Kidney glomerular epithelial cell (primary cell): ENCODE data around the gene CDH5.
A peak's percentile ranks its signal among the peaks of the same experiment; 100 is the strongest.

Experiments used
- DNase-seq: peaks from one replicate; lab custom pipeline; 2025; lab: John Stamatoyannopoulos, UW

CDH5 gene

GRCh38 chr16:66416939-66417700 lies 50.6 kb downstream of the CDH5 start:
- DNase-seq: no peak

- DNase-seq: no peak
Observed at GRCh38 chr16:66418165-66418962, 51.9 kb downstream of the CDH5 start.

DNA sequence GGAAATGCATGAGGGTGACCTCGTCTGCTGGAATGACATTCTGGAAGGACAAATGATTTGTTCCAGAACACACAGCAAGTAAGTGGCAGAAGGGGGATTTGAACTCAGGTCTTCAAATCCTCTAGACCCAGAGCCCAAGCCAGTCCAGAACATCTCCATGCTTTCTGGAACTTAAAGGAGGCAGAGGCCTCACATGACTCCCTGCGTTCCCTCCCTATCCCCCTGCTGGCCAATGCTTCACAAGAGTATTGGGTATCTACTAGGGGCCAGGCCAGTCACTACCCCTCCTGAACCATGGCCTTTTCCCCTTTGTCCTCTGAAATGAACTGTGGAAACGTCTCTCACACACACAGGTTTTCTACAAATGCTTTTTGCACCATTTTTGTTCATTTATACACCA lies 53.0 kb downstream of the CDH5 start:
- no peak for DNase-seq

DNA sequence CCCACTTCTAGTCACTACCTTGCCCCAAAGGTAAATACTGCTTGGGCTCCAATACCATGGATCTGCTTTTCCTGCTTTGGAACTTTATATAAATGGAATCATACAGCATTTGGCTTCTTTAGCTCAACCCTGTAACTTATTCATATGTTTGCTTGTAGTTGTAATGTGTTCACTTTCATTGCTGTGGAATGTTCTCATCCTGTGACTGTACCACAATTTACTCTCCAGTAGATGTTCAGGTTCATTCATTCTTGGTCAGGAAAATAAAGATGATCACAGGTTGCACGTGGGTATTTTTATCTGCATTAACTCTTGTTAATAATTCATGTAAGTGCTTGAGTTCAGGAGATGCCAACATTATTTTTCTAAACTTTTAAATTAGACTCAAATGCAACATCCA lies 53.9 kb downstream of the CDH5 start:
- DNase-seq: peak; percentile 40

GRCh38 chr16:66421891-66422290 lies 55.4 kb downstream of the CDH5 start:
- no peak for DNase-seq

GRCh38 chr16:66422366-66422765 lies 55.9 kb downstream of the CDH5 start:
- DNase-seq: peak; percentile 4

DNA sequence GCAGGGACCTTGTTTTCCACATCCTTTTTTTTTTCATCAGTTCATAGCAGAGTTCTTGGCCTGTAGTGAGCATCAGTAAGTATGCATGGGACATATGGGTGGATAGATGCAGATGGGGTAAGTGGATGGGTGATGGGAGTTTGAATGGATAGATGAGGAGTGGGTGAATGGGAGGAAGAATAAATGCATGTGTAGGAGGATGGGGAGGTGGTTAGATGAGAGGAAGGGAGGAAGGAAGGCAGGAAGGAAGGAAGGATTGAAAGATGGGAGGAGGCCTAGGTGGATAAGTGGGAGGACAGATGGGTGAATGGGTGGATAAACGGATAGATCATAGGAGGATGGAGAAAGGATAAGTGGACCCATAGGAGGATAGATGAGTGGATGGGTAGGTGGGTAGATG lies 56.7 kb downstream of the CDH5 start:
- no peak for DNase-seq

GRCh38 chr16:66425651-66426050 lies 59.2 kb downstream of the CDH5 start:
- no peak for DNase-seq

DNA sequence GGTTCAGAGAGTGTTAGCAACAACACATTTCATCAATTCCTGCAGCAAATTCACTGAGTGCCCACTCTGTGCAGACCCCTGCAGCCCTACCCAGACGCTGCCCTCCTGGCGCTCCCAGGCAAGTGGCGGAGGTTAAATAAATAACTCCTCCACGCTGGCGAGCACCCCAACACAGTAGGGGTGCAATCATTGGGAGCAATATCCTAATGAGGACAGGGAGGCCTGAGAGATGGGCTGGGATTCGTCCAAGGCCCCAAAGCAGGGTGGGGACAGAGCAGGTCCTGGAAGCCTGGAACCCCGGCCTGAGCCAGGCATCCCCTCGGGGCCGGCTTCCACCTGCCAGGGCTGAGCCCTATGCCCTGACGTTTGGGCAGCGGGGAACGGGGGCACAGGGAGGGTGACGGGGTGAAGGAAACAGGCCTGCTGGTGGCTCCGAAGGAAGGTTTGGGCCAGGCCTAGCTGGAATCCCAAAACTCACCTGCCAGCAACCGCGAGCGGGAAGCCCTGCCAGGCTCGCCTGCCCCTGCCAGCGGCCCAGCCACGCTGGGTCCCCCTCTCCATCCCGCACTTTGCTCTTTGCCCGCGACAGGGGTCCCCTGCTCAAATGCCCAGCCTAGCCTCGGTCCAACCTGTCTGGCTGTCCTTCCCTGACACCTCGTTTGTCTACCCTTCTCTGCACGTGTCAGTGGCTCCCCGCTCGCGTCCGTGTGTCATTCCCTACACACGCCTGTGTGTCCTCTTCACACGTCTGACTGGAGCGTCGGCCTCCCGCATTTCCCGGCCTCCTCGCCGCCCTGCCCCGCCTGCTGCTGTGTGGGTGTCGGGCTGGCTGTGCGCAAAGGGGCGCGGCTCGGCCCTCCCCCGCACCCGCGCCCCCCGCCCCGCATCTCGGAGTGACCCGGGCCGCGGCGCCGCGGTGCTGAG lies 59.9 kb downstream of the CDH5 start:
- DNase-seq: no peak

DNA sequence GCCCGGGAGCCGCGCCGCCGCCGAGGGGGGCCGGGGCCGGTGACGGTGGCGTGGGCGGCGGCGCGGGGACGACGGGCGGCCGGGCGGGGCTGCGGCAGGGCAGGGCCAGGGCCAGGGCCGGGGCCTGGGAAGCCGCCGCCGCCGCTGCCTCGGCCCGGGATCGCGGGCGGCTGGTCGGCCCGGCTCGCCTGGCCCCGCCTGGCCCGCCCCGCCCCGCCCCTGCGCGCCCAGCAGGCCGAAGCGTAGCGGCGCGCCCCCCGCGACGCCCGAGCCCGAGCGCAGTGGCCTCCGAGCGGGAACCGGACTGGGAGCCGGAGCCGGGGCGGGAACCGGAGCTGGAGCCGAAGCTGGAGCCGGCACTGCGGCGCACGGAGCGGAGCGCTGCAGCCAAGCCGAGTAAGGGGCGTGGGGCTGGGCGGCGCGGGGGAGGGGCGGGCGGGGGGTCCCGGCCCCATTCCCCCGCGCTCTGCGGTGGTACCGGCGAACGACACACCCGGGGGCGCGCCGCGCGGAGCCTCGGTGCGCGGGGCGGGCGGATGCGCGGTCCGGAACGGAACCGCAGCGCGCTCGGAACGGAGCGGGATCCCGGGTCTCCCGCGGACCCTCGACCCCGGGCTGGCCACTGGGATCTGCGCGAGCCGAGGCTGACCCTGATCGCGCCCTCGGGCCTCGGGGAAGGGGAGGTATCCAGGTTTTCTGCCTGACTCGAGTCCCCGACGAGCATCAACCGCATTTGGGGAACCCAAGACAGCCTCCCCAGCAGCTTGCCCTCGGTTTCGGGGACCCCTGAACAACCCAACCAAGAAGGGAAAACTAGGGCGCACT lies 60.8 kb downstream of the CDH5 start, which contains the start of gene BEAN1:
BEAN1 (plus strand) TSS at position 260 of the 825 bp plus-strand sequence. CDS start 10,382 bp downstream, outside the sequence.
- DNase-seq: no peak

- DNase-seq: no peak
Observed at GRCh38 chr16:66427871-66428681, 61.6 kb downstream of the CDH5 start.

- no peak for DNase-seq
Observed at GRCh38 chr16:66428682-66429251, 62.3 kb downstream of the CDH5 start.

DNA sequence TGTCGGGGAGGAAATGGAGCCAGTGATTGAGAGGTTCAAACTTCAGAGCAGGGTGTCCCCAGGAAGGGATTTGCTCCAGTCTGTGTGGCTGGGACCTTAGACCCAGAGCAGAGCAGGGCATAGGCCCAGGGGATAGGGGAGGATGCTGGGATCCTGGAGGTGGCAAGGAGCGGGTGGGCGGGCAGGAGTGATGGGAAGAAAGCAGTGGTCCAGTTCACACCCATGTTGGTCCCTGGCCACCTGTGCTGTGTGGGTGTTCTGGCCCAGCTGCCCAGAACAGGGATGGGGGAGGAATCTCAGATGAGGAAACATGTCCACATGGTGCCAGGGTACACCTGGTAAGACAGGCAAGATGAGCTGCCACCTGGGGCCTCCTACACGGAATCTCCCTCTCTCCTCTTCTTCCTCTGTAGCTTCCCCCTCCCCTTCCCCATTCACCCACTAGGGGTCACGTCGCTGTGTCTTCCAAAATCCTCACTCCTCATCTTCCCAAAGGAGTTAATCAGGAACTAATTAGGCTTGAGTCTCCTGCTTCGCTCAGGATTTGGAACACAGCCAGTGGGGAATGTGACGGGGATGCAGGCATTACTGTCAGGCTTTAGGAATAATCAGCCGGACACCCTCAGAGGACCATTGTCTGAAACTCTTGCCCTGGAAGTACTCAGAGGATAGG lies 62.9 kb downstream of the CDH5 start:
- DNase-seq: no peak

GRCh38 chr16:66430214-66430613 lies 63.7 kb downstream of the CDH5 start:
- no peak for DNase-seq

GRCh38 chr16:66431760-66432159 lies 65.3 kb downstream of the CDH5 start:
- no peak for DNase-seq

- no peak for DNase-seq
Observed at GRCh38 chr16:66432429-66432828, 65.9 kb downstream of the CDH5 start.

GRCh38 chr16:66434619-66435430 lies 68.3 kb downstream of the CDH5 start:
- DNase-seq: no peak

- DNase-seq: no peak
Observed at GRCh38 chr16:66435896-66436295, 69.4 kb downstream of the CDH5 start.
